Measurements from ENCODE around the gene CYLD.

- TF ChIP-seq EZH2 (IDR thresholded peaks at IDR 0.05) (no peak), POLR2AphosphoS5 (IDR thresholded peaks at IDR 0.05; ENCODE audit: borderline replicate concordance, low read depth, low read length) (no peak)
Observed at GRCh38 chr16:50742576-50743200, 802 bp downstream of the CYLD start.
